Adrenal gland (tissue), 12 donors: ENCODE results near the gene TIGAR. TPM values are rescaled to one million over a fixed set of nuclear protein-coding genes. Genes with fewer than 3 reads are reported as not detected.

Source experiments
- DNase-seq, 7 donors: peaks; one replicate each; pipeline ENCODE4 v3.0.0-alpha.2; 2019 to 2020
- H3K27ac ChIP-seq, 5 donors: fragments of 200-600 bp; sonication (generic) in 4 of 5; 1 replicate in 3 of 5; 2 replicates in 2 of 5; pipeline versions ENCODE4 v1.5.1 to v1.8.0; 2016 to 2020; ENCODE audit warnings: mild to moderate bottlenecking in 1 of 5
- H3K27me3 ChIP-seq: fragments of 200-600 bp; 2 replicates; pipeline ENCODE4 v1.8.0; 2021
- H3K36me3 ChIP-seq, 2 donors: fragments of 200-600 bp; replicated peaks in 1 of 2; 1 replicate in 1 of 2; 2 replicates in 1 of 2; pipeline versions ENCODE4 v1.5.1 to v1.8.0; 2018 to 2022
- H3K4me1 ChIP-seq, 2 donors: fragments of 200-600 bp; replicated peaks in 1 of 2; 1 replicate in 1 of 2; 2 replicates in 1 of 2; pipeline versions ENCODE4 v1.5.1 to v1.8.0; 2018 to 2021
- H3K4me3 ChIP-seq, 4 donors: fragments of 200-600 bp; sonication (generic) in 3 of 4; one replicate each; pipeline ENCODE4 v1.5.1; 2016 to 2018
- H3K9me3 ChIP-seq, 3 donors: fragments of 200-600 bp; sonication (generic) in 1 of 3; replicated peaks in 1 of 3; 1 replicate in 2 of 3; 2 replicates in 1 of 3; pipeline versions ENCODE4 v1.5.1 to v1.8.0; 2016 to 2021
- CTCF ChIP-seq, 6 experiments: fragments of 450-650 bp in 4 of 6; fragments of 200-600 bp in 2 of 6; sonication (generic) in 1 of 6; IDR thresholded peaks; 1 replicate in 5 of 6; 2 replicates in 1 of 6; pipeline versions ENCODE4 v1.5.1 to v1.8.0; 2016 to 2021; ENCODE audit warnings: antibody characterized with exemption in 6 of 6, mild to moderate bottlenecking in 2 of 6, moderate library complexity in 1 of 6
- POLR2A ChIP-seq, 2 donors: fragments of 450-650 bp; IDR thresholded peaks; one replicate each; pipeline ENCODE4 v1.6.1; 2017; ENCODE audit warnings: antibody characterized with exemption in 2 of 2, mild to moderate bottlenecking in 2 of 2, moderate library complexity in 1 of 2
- WGBS, 4 donors: extraction: QIAGEN DNeasy Blood & Tissue Kit in 2 of 4; methylation state at CpG; one replicate each; pipeline versions ENCODE4 v1.1.5 to v1.1.7; 2013 to 2017; 5-methylcytosine and 5-hydroxymethylcytosine counted together
- intact Hi-C, 2 donors: fragments of 100-400 bp; cut with DNase I; formaldehyde crosslinking; loops; one replicate each; pipeline versions ENCODE4 v1.14.1 to v1.15.0; 2022 to 2023
- polyA plus RNA-seq, 3 donors: library from polyadenylated mRNA; stranded (reverse); fragments of 200-250 nt in 2 of 3; fragments of 350-450 nt in 1 of 3; fragmentation: Illumina TruSeq in 1 of 3; extraction: RNeasy Lipid Tissue Mini Kit (QIAGEN cat#74804) in 1 of 3; gene quantifications; one replicate each; pipeline ENCODE4 v1.2.3, GENCODE V29; 2013 to 2014
- total RNA-seq, 9 donors: library from RNA; depleted of rRNA in 4 of 9; stranded (reverse); fragments of >200 nt in 4 of 9; fragments of 120-200 nt in 1 of 9; fragmentation: NEBNext Ultra II Directional in 1 of 9; extraction: Animal tissue kit (Norgen Biotek cat#: 25700) in 1 of 9; gene quantifications; one replicate each; pipeline versions ENCODE4 v1.1.0 to v1.2.4, GENCODE V29; 2013 to 2023
- donor health status: healthy with polysubstance abuse.
- donor health status: Bipolar disorder and iron deficiency.
- donor health status: DM: yes; HTN: yes; CAD: no.
- donor health status: DM: no; HTN: no; CAD: no.
- donor health status: DM: no; HTN: no; CAD: no.
- donor health status: DM: yes; HTN: yes; CAD: no.

The TIGAR gene
- total and polyA plus RNA-seq, 12 donors: 2.5 to 28.2 (median 9.5) TPM

- Histone ChIP-seq H3K4me1 (peaks cover 0 to 6% of the 10 kb centered on the region in 2 donors), H3K9me3 (no peaks in the 10 kb centered on the region), H3K27me3 (no peaks in the 10 kb centered on the region), H3K27ac (no peak overlapping the region), H3K4me3 (no peak overlapping the region), H3K36me3 (no peaks in the 10 kb centered on the region)
- TF ChIP-seq CTCF (IDR thresholded peaks at IDR 0.05): no peak
- TF ChIP-seq POLR2A (IDR thresholded peaks at IDR 0.05): no peak
- intact Hi-C loops: loop anchor here in 1 of 2 donors (10.0 kb wide), 1 partner anchor 88 kb away; no protein-coding TSS in a partner anchor
- WGBS, 4 donors: 97 to 100% (median 98%) methylated on average over 2 of the region's 2 CpGs
- no peak for DNase-seq
These were observed 6.3 kb downstream of the TIGAR start for GRCh38 chr12:4327293-4327692.

- H3K27ac ChIP-seq: no peak overlapping the region
- DNase-seq: no peak
- intact Hi-C loops: no loop called here
These were observed 9.2 kb downstream of the TIGAR start for GRCh38 chr12:4330203-4330602.

GRCh38 chr12:4331221-4331620, 10.2 kb downstream of the TIGAR start:
- Histone ChIP-seq H3K9me3 (no peaks in the 10 kb centered on the region), H3K27me3 (no peaks in the 10 kb centered on the region), H3K4me3 (no peak overlapping the region), H3K27ac (no peak overlapping the region), H3K36me3 (no peaks in the 10 kb centered on the region), H3K4me1 (no peaks in the 10 kb centered on the region)
- no peak for DNase-seq
- WGBS, 4 donors: 62 to 73% (median 70%) methylated on average over 1 of the region's 1 CpG
- TF ChIP-seq CTCF (IDR thresholded peaks at IDR 0.05) (no peak), POLR2A (IDR thresholded peaks at IDR 0.05) (no peak)
- intact Hi-C loops: no loop called here

More at GRCh38 chr12:4330203-4330602, 9.2 kb downstream of the TIGAR start:
- Histone ChIP-seq H3K4me3 (no peak overlapping the region), H3K36me3 (no peaks in the 10 kb centered on the region), H3K27me3 (no peaks in the 10 kb centered on the region), H3K9me3 (no peaks in the 10 kb centered on the region), H3K4me1 (no peaks in the 10 kb centered on the region)
- WGBS, 4 donors: 93 to 98% (median 97%) methylated on average over 3 of the region's 3 CpGs
- TF ChIP-seq CTCF (IDR thresholded peaks at IDR 0.05): no peak
- no peak for TF ChIP-seq POLR2A (IDR thresholded peaks at IDR 0.05)

DNA sequence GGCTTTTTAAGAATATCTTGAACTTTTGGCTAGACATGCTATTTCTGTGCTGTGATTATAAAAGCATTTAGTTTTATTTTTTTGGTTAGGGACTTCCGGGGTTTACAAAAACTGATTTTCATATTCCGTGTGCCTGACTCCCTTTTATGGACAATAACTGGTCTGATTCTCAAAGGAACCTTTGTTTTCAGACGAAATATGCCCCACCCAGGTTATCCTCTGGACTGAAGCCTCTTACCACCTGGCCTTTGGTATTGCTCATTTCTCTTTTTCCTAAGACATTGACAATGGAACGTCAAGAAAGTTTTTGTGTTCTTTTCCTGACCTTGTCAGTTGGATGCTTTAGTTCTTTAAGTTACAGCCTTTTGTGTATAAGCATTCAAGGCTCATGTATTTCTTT, 10.8 kb downstream of the TIGAR start:
- Histone ChIP-seq H3K27ac (no peak overlapping the region), H3K36me3 (no peaks in the 10 kb centered on the region), H3K27me3 (no peaks in the 10 kb centered on the region), H3K9me3 (no peaks in the 10 kb centered on the region), H3K4me1 (no peaks in the 10 kb centered on the region), H3K4me3 (no peak overlapping the region)
- TF ChIP-seq CTCF (IDR thresholded peaks at IDR 0.05) (no peak), POLR2A (IDR thresholded peaks at IDR 0.05) (no peak)
- no peak for DNase-seq
- WGBS, 4 donors: 59 to 75% (median 64%) methylated on average over 4 of the region's 4 CpGs
- intact Hi-C loops: no loop called here
